ENCODE results near the gene PSG2.
"Not testable (repeated sequence)": the region's sequence is repeated elsewhere in the genome, so short reads cannot be mapped to it uniquely, and the experiment has no call there.

DNA sequence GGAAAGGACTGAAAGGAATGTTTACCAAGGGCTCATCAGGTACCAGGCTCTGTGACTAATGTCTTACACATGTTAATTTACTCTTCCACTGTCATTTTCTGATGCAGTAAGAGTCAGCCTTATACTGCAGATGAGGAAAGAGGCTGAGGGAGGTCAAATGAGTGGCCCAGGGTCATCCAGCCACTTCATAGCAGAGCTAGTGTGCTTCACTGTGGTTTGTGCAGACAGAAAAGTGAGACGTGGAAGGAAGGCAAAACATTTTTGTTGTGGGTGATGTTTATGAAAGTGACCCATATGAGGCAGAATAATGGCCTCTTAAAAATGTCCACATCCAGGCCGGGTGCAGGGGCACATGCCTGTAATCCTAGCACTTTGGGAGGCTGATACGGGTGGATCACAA is 22.2 kb downstream of the PSG2 start:
- TF ChIP-seq, protein P1, sequence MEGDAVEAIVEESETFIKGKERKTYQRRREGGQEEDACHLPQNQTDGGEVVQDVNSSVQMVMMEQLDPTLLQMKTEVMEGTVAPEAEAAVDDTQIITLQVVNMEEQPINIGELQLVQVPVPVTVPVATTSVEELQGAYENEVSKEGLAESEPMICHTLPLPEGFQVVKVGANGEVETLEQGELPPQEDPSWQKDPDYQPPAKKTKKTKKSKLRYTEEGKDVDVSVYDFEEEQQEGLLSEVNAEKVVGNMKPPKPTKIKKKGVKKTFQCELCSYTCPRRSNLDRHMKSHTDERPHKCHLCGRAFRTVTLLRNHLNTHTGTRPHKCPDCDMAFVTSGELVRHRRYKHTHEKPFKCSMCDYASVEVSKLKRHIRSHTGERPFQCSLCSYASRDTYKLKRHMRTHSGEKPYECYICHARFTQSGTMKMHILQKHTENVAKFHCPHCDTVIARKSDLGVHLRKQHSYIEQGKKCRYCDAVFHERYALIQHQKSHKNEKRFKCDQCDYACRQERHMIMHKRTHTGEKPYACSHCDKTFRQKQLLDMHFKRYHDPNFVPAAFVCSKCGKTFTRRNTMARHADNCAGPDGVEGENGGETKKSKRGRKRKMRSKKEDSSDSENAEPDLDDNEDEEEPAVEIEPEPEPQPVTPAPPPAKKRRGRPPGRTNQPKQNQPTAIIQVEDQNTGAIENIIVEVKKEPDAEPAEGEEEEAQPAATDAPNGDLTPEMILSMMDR (IDR thresholded peaks at IDR 0.05), result not testable (repeated sequence)
- TF ChIP-seq ZFX (IDR thresholded peaks at IDR 0.05; ENCODE audit: borderline replicate concordance), result not testable (repeated sequence)
